Amygdala (tissue), 56 donors: Measurements from ENCODE around the gene CHN2.
A peak's percentile ranks its signal among the peaks of the same experiment; 100 is the strongest.

Source experiments
- DNase-seq, 56 donors: peaks; one replicate each; lab custom pipeline; 2025; lab: John Stamatoyannopoulos, UW

Gene CHN2

GRCh38 chr7:29194594-29195427 is at the start of gene CHN2:
Gene CHN2, plus strand, starts transcription at chr7:29194775.
- DNase-seq = peak in 43 of 56 donors; percentile 17 to 73 (median 46)

- no peak for DNase-seq
Observed at GRCh38 chr7:29145553-29146056, 49.0 kb upstream of the CHN2 start.

GRCh38 chr7:29146057-29146706 is 48.4 kb upstream of the CHN2 start, which contains the start of gene CPVL:
Gene CPVL, minus strand, starts transcription at chr7:29146537. Its CDS starts 25,476 bp downstream, at chr7:29121061.
- peak in 26 of 56 donors; percentile 2 to 55 (median 22) for DNase-seq

- DNase-seq = no peak
Observed at GRCh38 chr7:29146888-29147609, 47.5 kb upstream of the CHN2 start.

- DNase-seq = no peak
Observed at GRCh38 chr7:29147821-29148220, 46.8 kb upstream of the CHN2 start.

GRCh38 chr7:29149036-29149435 is 45.5 kb upstream of the CHN2 start:
- DNase-seq = no peak

DNA sequence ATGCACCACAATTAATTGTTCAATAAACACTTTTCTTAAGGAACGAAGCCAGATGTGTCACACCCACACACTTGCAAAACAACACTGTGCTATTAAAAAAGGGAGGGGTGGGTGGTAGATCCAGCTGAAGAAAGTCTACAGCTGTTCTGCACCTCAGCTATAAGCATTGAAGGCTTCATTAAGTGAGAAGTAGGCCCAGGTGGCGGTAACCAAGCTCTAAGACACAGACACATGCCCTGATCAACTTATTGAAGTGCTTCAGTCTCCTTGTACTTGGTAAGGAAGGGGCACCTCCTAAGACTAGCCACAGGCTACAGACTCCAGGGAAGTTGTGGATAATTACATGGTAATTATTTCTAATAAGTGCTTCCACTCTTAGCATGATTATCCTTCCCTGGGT is 43.7 kb upstream of the CHN2 start:
- DNase-seq = no peak

DNA sequence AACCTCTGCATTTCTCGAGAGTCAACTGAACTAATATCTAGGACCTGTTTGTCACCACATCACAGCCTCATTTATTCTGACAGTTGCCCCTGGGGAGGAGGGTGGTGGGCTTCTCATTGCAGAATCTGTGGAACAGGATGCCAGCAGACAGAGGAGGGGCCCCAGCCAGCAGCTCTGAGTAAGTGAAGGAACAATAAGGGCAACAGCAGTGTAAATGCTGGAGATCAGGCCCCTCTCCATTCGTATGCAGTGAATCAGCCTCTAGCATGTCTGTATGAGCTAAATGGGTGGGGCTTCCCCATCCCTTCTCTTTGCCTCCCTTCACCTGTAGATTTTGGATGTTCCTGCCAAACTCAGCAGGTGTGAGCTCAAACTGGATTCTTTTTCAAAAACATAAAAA is 40.5 kb upstream of the CHN2 start:
- DNase-seq = no peak

DNA sequence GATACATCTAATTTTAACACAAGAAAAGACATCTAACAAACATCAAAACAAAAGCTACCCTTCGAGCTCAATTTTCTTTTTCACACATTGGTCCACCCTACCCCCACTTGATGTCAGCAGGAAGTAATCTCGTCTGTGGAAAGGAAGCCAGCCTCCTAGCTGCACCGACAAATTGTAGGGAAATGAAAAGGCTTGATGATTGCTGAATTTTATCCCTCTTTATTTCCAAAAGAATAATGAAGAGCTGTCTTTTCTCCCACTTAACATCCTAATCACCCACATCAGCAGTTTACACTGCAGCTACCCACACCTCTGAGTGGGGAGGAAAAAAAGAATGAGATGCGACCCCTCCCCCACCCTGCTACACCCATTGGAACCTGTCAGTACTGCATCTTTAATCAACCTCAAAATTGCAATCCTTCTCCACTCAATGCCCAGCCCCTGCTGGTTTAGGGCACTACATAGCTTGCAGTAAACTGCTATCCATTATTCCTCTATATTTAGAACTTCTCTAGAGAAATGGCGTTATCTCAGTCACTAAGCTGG is 37.6 kb upstream of the CHN2 start:
- no peak for DNase-seq

DNA sequence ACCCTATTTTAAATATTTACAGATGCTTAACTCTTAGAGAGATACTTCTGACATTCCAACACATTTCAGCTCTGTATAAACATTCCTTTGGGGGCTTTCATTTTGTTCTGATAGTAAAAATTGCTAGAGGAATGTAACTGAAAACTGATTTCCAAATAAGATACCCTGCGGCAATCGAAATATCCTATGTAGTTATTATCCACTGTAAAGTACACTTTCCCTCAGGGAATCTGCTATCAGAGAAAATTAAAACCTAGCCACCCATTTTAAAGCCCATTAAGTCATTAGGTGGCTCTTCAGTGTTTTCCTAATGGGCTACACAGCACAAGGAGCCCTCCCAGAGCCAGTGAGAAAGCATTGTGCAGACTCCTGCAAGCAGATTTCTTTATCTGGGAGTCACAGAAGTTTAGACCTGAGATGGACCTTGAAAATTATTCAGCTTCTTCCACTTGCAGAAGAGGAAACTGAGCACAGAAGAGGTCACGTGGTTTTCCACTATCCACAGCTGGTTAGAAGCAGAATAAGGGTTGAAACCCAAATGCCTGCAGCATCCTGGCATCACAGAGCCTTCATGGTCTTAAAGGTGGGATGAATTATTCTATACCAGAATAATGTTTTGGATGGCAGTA is 35.7 kb upstream of the CHN2 start:
- no peak for DNase-seq

DNA sequence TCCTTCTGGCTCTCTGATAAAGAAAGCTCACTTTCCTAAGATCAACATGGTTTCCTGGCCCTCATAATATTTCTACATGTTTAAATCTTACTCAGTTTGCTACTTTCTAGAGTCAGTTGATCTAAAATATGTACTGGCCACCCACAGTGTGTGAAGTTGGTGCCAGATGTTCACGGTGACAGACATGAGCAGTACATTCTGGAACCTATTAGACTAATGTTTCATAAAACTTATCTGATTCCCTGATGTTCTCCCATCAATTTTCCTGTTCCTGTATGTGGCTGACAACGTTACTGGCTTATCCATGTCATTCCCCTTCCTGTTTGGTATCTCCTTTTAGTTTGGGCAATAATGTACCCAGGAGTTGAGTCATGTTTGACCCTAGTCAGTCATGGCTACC is 34.5 kb upstream of the CHN2 start:
- no peak for DNase-seq

DNA sequence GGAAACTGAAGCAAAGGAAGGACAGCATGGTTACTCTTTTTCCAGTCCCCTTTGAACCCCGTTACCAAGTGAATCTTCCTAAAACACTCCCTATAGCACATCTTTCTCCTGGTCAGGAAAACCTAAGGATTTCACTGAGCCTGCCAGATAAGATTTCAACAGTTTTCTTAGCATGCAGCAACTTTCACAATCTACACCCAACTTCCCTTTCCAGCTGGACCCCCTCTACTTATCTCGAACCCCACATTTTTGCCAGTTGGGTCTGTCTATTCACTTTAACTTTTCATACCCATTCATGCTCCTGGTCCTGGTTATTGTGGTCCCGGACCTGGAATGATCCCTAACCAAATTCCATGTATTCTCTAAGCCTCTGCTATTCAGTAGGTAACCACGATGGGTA is 33.3 kb upstream of the CHN2 start:
- no peak for DNase-seq

DNA sequence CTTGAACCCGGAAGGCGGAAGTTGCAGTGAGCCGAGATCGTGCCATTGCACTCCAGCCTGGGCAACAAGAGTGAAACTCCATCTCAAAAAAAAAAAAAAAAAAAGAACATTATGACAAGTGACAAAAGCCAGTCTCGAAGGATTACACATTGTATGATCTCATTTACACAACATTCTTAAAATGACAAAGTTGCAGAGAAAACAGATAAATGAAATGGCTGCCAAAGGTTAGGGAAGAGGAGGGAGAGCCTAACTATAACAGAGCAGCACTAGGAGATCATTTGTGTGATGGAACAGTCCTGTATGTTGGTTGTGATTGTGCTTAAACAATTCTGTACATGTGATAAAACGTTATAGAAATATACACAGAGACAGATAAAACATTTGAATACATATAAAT is 32.0 kb upstream of the CHN2 start:
- DNase-seq = no peak

- no peak for DNase-seq
Observed at GRCh38 chr7:29163854-29164253, 30.7 kb upstream of the CHN2 start.

DNA sequence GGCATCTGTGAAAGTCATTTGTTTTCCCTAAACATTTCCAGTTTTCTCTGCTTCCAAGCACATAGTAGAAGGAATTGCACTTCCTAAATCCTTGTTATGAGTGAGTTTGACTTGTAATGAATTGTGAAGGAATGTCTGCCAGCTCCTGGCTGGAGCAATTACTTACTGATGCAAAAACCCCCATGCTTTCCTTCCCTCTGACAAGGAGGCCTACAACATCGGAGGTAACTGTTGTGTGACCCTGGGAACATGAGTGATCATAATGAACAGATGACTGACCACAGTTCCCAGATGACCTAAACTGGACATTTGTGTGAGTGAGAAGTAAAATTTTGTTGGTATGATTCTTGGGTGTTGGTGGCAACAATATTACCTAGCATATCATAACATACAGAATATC is 26.9 kb upstream of the CHN2 start:
- DNase-seq = no peak

DNA sequence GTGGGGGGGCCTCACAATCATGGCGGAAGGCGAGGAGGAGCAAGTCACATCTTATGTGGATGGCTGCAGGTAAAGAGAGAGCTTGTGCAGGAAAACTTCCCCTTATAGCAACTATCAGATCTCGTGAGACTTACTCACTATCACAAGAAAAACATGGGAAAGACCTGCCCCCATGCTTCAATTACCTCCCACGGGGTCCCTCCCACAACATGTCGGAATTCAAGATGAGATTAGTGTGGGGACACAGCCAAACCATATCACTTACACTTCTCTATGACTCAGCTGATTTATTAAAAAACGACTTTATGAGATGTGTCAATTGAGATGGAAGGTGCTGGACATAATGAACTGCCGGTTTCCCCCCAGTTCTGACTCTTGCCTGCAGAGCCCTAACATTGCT is 23.8 kb upstream of the CHN2 start:
- DNase-seq = no peak

GRCh38 chr7:29173458-29173857 is 21.1 kb upstream of the CHN2 start:
- no peak for DNase-seq

- DNase-seq = peak in 31 of 56 donors; percentile 8 to 69 (median 23)
Observed at GRCh38 chr7:29177963-29178600, 16.5 kb upstream of the CHN2 start.

DNA sequence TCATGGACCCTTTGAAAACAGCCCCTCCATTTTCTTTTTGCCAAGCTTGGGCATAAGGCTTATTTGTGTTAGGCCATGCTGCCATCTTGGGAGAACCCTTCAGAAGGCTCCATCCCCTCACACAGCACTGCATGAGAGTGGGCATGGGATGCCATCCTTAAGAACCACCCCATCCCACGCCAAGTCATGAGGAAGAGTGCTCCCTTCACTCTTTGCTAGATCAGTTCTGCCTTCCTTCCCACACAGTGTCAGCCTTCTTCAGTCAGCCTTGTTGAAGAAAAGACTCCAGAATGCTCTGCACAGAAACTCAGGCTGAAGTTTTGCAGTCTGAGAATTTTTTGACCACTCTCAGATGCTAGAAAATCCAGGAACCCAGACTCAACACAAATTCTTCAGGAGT is 15.5 kb upstream of the CHN2 start:
- no peak for DNase-seq

DNA sequence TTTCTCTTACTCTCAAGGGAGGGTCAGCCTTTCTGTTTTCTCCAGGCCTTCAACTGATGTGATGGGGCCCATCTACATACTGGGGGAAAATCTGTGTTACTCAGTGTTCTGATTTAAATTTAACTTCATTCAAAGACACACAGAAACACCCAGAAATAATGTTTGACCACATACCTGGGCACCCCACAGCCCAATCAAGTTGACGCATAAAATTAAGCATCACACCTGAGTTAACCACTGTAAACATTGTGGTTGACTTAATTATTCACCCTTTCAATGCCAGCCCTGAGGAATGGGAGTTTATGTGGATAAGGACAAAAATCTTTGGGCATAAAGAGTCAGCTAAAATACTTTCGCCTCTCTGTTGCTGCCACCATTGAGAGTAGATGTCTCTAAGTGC is 10.0 kb upstream of the CHN2 start:
- no peak for DNase-seq
